Right atrium auricular region (tissue), 2 donors: ENCODE data around the gene MECP2. TPM values are rescaled to one million over a fixed set of nuclear protein-coding genes. Genes with fewer than 3 reads are reported as not detected.

Experiments
- DNase-seq: peaks from one replicate; pipeline ENCODE4 v3.0.0-alpha.2; 2019; ENCODE audit warnings: low spot score
- H3K27ac ChIP-seq, 2 donors: fragments of 200-600 bp; sonication (generic); 1 replicate in 1 of 2; 2 replicates in 1 of 2; pipeline ENCODE4 v1.5.1; 2016 to 2019
- H3K27me3 ChIP-seq, 2 donors: fragments of 200-600 bp; sonication (generic); one replicate each; pipeline versions ENCODE4 v1.5.1 to v1.6.0; 2017 to 2019
- H3K36me3 ChIP-seq: fragments of 200-600 bp; sonication (generic); one replicate; pipeline ENCODE4 v1.5.1; 2016
- H3K4me1 ChIP-seq, 2 donors: fragments of 200-600 bp; sonication (generic); one replicate each; pipeline versions ENCODE4 v1.5.1 to v1.6.0; 2017 to 2019
- H3K4me3 ChIP-seq, 2 donors: fragments of 200-600 bp; sonication (generic); 1 replicate in 1 of 2; 2 replicates in 1 of 2; pipeline ENCODE4 v1.5.1; 2017 to 2019; ENCODE audit warnings: mild to moderate bottlenecking in 1 of 2, moderate library complexity in 1 of 2
- H3K9me3 ChIP-seq, 2 donors: fragments of 200-600 bp; sonication (generic); one replicate each; pipeline ENCODE4 v1.5.1; 2019
- total RNA-seq, 2 donors: library from RNA; depleted of rRNA; stranded (reverse); fragments of >200 nt; gene quantifications; one replicate each; pipeline ENCODE4 v1.1.0, GENCODE V29; 2016
- TF ChIP-seq, protein P1 (sequence below), 2 donors: fragments of 200-600 bp; sonication (generic); IDR thresholded peaks; one replicate each; pipeline ENCODE4 v1.5.1; 2019; ENCODE audit warnings: antibody characterized with exemption in 2 of 2

Gene MECP2
- total RNA-seq, 2 donors from 2014 or later, result 52.7 to 69.1 TPM

DNA sequence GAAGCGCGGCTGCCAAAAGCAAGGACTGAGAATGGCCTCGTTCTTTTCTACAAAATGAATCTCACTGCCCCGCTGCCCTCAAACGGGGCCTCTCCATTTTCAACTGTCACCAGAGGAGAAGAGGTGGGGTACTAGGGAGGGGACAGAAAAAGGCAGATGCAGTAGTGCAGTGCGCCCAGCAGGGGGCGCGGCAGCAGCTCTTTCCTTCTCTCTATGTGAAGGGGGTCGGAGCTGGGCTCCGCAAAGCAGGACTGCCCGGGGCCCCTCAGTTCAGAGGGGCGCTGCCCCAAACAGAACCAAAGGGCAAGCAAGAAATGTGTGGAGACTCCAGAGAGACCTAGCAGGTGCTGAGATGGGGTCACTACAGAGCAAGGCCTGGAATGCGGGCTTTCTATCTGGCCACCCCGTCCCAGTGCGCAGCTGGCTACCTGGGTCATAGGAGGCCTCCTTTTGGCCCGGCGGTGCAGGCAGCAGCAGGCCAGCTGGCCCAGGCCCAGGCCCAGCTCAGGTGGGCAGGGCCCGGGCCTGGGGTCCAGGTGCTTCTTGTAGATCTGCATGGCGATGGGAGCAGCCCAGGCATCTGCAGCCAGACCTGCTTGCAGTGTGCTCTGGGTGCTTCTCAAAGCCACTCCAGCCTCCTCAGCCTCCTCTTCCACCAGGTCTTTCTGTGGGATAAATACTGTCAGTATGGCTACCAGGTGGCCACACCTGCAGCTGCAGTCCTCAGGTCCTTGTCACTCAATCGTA is 83.7 kb downstream of the MECP2 start:
- TF ChIP-seq, protein P1, sequence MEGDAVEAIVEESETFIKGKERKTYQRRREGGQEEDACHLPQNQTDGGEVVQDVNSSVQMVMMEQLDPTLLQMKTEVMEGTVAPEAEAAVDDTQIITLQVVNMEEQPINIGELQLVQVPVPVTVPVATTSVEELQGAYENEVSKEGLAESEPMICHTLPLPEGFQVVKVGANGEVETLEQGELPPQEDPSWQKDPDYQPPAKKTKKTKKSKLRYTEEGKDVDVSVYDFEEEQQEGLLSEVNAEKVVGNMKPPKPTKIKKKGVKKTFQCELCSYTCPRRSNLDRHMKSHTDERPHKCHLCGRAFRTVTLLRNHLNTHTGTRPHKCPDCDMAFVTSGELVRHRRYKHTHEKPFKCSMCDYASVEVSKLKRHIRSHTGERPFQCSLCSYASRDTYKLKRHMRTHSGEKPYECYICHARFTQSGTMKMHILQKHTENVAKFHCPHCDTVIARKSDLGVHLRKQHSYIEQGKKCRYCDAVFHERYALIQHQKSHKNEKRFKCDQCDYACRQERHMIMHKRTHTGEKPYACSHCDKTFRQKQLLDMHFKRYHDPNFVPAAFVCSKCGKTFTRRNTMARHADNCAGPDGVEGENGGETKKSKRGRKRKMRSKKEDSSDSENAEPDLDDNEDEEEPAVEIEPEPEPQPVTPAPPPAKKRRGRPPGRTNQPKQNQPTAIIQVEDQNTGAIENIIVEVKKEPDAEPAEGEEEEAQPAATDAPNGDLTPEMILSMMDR (IDR thresholded peaks at IDR 0.05), result peak; percentile 85 to 96

DNA sequence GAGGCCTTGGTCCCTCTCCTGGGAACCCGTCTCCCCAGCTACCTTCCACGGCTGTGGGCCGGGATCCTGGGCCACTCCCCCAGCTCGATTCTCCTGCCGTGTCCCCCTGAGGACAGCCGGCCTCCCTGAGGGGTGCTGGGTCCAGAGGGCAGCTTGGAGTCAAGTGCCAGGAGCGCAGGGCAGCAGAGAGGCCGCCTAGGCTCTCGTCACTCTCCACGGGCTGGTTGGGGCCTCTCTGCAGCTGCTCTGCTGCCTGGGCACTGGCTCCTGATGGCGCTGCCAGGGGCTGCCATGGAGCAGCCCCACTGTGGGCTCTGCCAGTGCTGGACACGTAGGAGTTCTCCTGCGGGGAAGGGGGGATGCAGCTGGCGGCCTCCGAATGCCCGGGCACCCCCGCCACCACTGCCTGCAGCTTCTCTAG is 84.5 kb downstream of the MECP2 start:
- no peak for DNase-seq
- H3K4me3 ChIP-seq, result no peak overlapping the region
- no peaks in the 10 kb centered on the region for H3K27me3 ChIP-seq
- no peak overlapping the region for H3K27ac ChIP-seq
- no peaks in the 10 kb centered on the region for H3K9me3 ChIP-seq
- H3K36me3 ChIP-seq, result peaks cover 11% of the 10 kb centered on the region
- no peaks in the 10 kb centered on the region for H3K4me1 ChIP-seq
- TF ChIP-seq, protein P1 (IDR thresholded peaks at IDR 0.05), result no peak

More for the DNA sequence above, 83.7 kb downstream of the MECP2 start:
- Histone ChIP-seq H3K4me1 (peaks cover 0 to 6% of the 10 kb centered on the region in 2 donors), H3K27me3 (no peaks in the 10 kb centered on the region), H3K27ac (no peak overlapping the region), H3K9me3 (no peaks in the 10 kb centered on the region), H3K36me3 (peaks cover 11% of the 10 kb centered on the region), H3K4me3 (no peak overlapping the region)
- no peak for DNase-seq

GRCh38 chrX:154012336-154012991 is 85.1 kb downstream of the MECP2 start:
- TF ChIP-seq, protein P1 (IDR thresholded peaks at IDR 0.05), result no peak
- DNase-seq, result no peak
- Histone ChIP-seq H3K27me3 (no peaks in the 10 kb centered on the region), H3K36me3 (peaks cover 11% of the 10 kb centered on the region), H3K4me1 (no peaks in the 10 kb centered on the region), H3K4me3 (no peak overlapping the region), H3K27ac (no peak overlapping the region), H3K9me3 (no peaks in the 10 kb centered on the region)

DNA sequence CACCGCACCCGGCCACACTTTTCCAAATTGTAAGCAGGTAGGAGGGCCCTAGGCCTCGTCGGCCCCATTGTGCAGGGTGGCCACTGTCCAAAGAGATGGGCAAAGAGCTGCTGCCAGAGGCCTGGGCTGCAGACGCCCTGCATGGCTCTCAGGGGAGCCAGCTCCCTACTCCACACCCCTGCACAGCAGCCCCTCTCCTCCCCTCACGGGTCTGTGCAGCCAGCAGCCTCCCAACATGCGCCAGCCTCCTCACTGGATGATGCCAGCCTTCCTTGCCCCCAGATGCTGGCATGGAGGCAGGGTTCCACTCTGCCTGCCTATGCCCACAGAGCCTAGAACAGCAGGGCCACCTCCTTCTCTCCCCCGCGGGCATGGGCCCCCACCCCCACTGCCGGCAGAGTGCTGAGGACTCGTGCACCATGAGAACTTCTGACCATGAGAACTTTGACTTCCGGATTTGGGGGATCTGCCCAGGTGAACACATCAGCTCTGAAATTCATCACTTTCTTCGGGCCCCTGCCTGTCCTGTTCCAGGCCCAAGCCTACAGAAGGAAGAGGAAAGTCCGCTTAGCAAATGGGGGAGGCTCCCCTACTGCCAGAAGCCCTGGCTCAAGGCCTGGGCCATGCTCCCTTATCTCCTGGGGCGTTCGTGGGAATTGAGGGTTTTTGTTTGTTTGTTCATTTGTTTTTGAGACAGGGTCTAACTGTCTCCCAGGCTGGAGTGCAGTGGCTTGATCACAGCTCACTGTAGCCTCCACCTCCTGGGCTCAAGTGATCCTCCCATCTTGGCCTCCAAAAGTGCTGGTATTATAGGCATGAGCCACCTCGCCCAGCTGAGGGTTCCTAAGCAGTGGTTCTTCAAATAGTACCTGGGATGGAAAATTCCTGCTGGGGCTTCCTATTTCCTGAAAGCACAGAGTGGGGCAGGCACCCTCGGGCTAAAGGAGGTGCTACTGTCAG is 85.9 kb downstream of the MECP2 start:
- no peaks in the 10 kb centered on the region for H3K9me3 ChIP-seq
- no peaks in the 10 kb centered on the region for H3K27me3 ChIP-seq
- H3K27ac ChIP-seq, result no peak overlapping the region
- TF ChIP-seq, protein P1 (IDR thresholded peaks at IDR 0.05), result no peak
- no peak for DNase-seq
- H3K4me1 ChIP-seq, result no peaks in the 10 kb centered on the region
- no peak overlapping the region for H3K4me3 ChIP-seq
- peaks cover 8% of the 10 kb centered on the region for H3K36me3 ChIP-seq

GRCh38 chrX:154010330-154011087 is 87.0 kb downstream of the MECP2 start:
- no peak for DNase-seq
- Histone ChIP-seq H3K27ac (no peak overlapping the region), H3K36me3 (no peaks in the 10 kb centered on the region), H3K9me3 (no peaks in the 10 kb centered on the region), H3K27me3 (no peaks in the 10 kb centered on the region), H3K4me3 (no peak overlapping the region), H3K4me1 (no peaks in the 10 kb centered on the region)
- TF ChIP-seq, protein P1 (IDR thresholded peaks at IDR 0.05), result no peak
